Panc1 (cell line): ENCODE data around the gene SLC35F1. TPM values are rescaled to one million over a fixed set of nuclear protein-coding genes. Genes with fewer than 3 reads are reported as not detected.
"Not testable (repeated sequence)": the region's sequence is repeated elsewhere in the genome, so short reads cannot be mapped to it uniquely, and the experiment has no call there.

ENCODE experiments used
- ATAC-seq: fragments of 200-7000 bp; cut with Tn5 transposase; 2 replicates; pipeline ENCODE4 v1.9.1; 2020; ENCODE audit warnings: mild to moderate bottlenecking, moderate library complexity
- Bru-seq: library from RNA; stranded (reverse); fragments of 400-500 nt; gene quantifications from one replicate; lab custom pipeline; 2021; lab: Mats Ljungman, UMichigan
- BruChase-seq, 2 experiments: library from RNA; stranded (reverse); fragments of 400-500 nt; gene quantifications; one replicate each; lab custom pipeline; 2021; lab: Mats Ljungman, UMichigan
- BruUV-seq: library from RNA; stranded (reverse); fragments of 400-500 nt; replicated peaks from 2 replicates; lab custom pipeline; 2021; lab: Mats Ljungman, UMichigan
- CTCF ChIA-PET: fragments of 300-600 bp; sonication (Branson Sonifier 250); formaldehyde crosslinking; loops from one replicate; lab custom pipeline; 2022; ENCODE audit warnings: antibody characterized with exemption; lab: Charles Lee
- POLR2A ChIA-PET: fragments of 300-600 bp; sonication (Branson Sonifier 250); formaldehyde crosslinking; loops from one replicate; lab custom pipeline; 2022; ENCODE audit warnings: antibody characterized with exemption; lab: Charles Lee
- DNase-seq: peaks from one replicate; pipeline ENCODE4 v3.0.0-alpha.2; 2010; ENCODE audit warnings: low read depth, low spot score
- H3K27ac ChIP-seq: 2 replicates; pipeline ENCODE4 v1.5.1; 2011; ENCODE audit warnings: mild to moderate bottlenecking, low read length, inconsistent platforms
- H3K27me3 ChIP-seq: fragments of 200-500 bp; sonication (Bioruptor generic); 2 replicates; pipeline ENCODE4 v1.6.0; 2014; ENCODE audit warnings: low read length, inconsistent platforms; ENCODE audit not compliant: control insufficient read depth, insufficient read depth
- H3K36me3 ChIP-seq: fragments of 200-500 bp; sonication (Bioruptor generic); 2 replicates; pipeline ENCODE4 v1.5.1; 2014; ENCODE audit warnings: inconsistent platforms, mild to moderate bottlenecking, low read length, moderate library complexity; ENCODE audit not compliant: control insufficient read depth, insufficient read depth
- H3K4me1 ChIP-seq: 2 replicates; pipeline ENCODE4 v1.5.1; 2011; ENCODE audit warnings: inconsistent platforms, mild to moderate bottlenecking, low read length, moderate library complexity; ENCODE audit not compliant: control insufficient read depth, insufficient read depth
- H3K4me3 ChIP-seq, 2 experiments: 2 replicates each; pipeline ENCODE4 v1.5.1; 2011 to 2012; ENCODE audit warnings: low read depth in 2 of 2, low read length in 2 of 2, mild to moderate bottlenecking in 2 of 2, inconsistent platforms in 1 of 2, moderate library complexity in 1 of 2
- H3K9me3 ChIP-seq: fragments of 200-500 bp; sonication (Bioruptor generic); 2 replicates; pipeline ENCODE4 v1.5.1; 2014; ENCODE audit warnings: low read depth, mild to moderate bottlenecking, inconsistent platforms, low read length, moderate library complexity; ENCODE audit not compliant: control insufficient read depth, insufficient read depth
- POLR2AphosphoS5 ChIP-seq: IDR thresholded peaks from 2 replicates; pipeline ENCODE4 v1.6.1; 2012; ENCODE audit warnings: mild to moderate bottlenecking, low read depth, low read length, moderate library complexity
- REST ChIP-seq, 2 experiments: IDR thresholded peaks; 2 replicates each; pipeline ENCODE4 v1.6.1; 2011 to 2012; ENCODE audit warnings: low read depth in 2 of 2, control low read depth in 1 of 2, low read length in 1 of 2, mild to moderate bottlenecking in 1 of 2, moderate library complexity in 1 of 2; ENCODE audit not compliant: insufficient read depth in 1 of 2
- SIN3A ChIP-seq: IDR thresholded peaks from 2 replicates; pipeline ENCODE4 v1.6.1; 2012; ENCODE audit warnings: low read depth, mild to moderate bottlenecking, low read length, moderate library complexity, borderline replicate concordance; ENCODE audit not compliant: insufficient read depth
- TCF7L2 ChIP-seq: IDR thresholded peaks from 2 replicates; pipeline ENCODE4 v1.6.1; 2011; ENCODE audit warnings: mild to moderate bottlenecking, low read depth, low read length, inconsistent platforms
- in situ Hi-C: cut with HindIII; loops from 2 replicates; pipeline ENCODE4 v1.10.0; 2016; ENCODE audit warnings: low sequenced_read_pairs, low pct_unique_long_range_greater_than_20kb
- intact Hi-C: fragments of 100-400 bp; cut with micrococcal nuclease; formaldehyde crosslinking; loops from one replicate; pipeline ENCODE4 v1.10.0; 2022; ENCODE audit not compliant: unreplicated experiment
- long read RNA-seq: library from polyadenylated mRNA; unstranded; transcript quantifications from one replicate; pipeline ENCODE4 v2.0.0, GENCODE V29; 2021; ENCODE audit not compliant: unreplicated experiment
- polyA plus RNA-seq: library from polyadenylated mRNA; unstranded; fragments of >200 nt; gene quantifications from one replicate; pipeline ENCODE4 v1.2.1, GENCODE V29; 2012; ENCODE audit warnings: missing spikeins; ENCODE audit not compliant: insufficient read length
- total RNA-seq: library from RNA; stranded (reverse); gene quantifications from one replicate; pipeline ENCODE4 v1.2.1, GENCODE V29; 2021; ENCODE audit not compliant: unreplicated experiment
- TF ChIP-seq, protein P1 (sequence below): fragments of 450-650 bp; IDR thresholded peaks from 2 replicates; pipeline ENCODE4 v1.5.1; 2017; ENCODE audit warnings: mild to moderate bottlenecking

The SLC35F1 gene
- total RNA-seq: not detected
- polyA plus RNA-seq: not detected
- Bru-seq, nascent RNA: percentile 8 among the genes with signal in this experiment
- BruChase-seq, experiment 1, labeled RNA remaining after a 2-hour chase: percentile 12 among the genes with signal in this experiment
- percentile 9 among the genes with signal in this experiment for BruChase-seq, experiment 2, labeled RNA remaining after a 6-hour chase
- long read RNA-seq: 0 reads

DNA sequence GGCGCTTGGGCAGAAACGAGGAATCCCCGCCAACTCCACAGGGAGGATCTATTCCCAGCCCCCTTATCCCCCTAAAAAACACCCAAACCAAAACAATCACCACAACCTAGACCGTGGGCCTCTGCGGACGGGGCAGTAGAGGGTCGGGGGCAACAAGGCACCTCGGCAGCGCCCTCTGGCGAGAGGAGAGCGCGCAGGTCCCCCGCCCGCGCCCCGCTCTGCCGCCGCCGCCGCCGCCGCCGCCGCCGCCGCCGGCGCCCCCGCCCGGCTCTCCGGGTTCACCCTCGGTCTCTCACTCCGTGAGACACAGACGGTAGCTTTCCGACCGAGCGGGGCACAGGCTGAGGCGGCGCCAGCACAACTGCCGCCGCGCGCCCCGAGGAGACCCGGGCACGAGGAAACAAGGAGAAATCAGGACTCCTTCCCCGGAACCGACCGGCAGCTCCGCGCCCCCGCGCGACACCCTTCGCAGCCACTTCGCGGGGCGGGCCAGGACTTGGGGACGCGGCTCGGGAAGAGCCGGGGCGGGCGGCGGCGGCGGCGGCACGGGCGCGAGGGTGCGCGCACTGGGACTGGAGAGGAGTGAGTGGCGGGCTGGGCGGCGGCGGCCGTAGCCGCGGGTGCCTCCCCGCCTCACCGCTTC, at the start of gene SLC35F1:
SLC35F1 (plus strand) TSS at position 307 of the 643 bp plus-strand sequence.
- Histone ChIP-seq H3K27ac (no peak within 1 kb of the TSS), H3K9me3 (no peaks in the 10 kb centered on the region), H3K27me3 (peaks cover 17% of the 10 kb centered on the region), H3K4me3 (peak within 1 kb of the TSS; percentile 26 to 34; a peak in 3 of 4 replicates), H3K36me3 (no peaks in the 10 kb centered on the region), H3K4me1 (no peaks in the 10 kb centered on the region)
- TF ChIP-seq TCF7L2 (no peak), REST (IDR thresholded peaks at IDR 0.05; ENCODE audit: insufficient read depth in 1 of 2, low read depth in 2 of 2, low read length in 1 of 2) (no peak), SIN3A (no peak), POLR2AphosphoS5 (no peak)
- TF ChIP-seq, protein P1, sequence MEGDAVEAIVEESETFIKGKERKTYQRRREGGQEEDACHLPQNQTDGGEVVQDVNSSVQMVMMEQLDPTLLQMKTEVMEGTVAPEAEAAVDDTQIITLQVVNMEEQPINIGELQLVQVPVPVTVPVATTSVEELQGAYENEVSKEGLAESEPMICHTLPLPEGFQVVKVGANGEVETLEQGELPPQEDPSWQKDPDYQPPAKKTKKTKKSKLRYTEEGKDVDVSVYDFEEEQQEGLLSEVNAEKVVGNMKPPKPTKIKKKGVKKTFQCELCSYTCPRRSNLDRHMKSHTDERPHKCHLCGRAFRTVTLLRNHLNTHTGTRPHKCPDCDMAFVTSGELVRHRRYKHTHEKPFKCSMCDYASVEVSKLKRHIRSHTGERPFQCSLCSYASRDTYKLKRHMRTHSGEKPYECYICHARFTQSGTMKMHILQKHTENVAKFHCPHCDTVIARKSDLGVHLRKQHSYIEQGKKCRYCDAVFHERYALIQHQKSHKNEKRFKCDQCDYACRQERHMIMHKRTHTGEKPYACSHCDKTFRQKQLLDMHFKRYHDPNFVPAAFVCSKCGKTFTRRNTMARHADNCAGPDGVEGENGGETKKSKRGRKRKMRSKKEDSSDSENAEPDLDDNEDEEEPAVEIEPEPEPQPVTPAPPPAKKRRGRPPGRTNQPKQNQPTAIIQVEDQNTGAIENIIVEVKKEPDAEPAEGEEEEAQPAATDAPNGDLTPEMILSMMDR: peak; percentile 72
- ATAC-seq (peak; percentile 78), DNase-seq (no peak)
- CTCF ChIA-PET: no interaction called here
- BruUV-seq: no TSS peak
- in situ Hi-C loops (no loop called here), intact Hi-C loops (no loop called here)
- POLR2A ChIA-PET: no interaction called here

GRCh38 chr6:117858601-117859000, 48.5 kb upstream of the SLC35F1 start:
- ATAC-seq, H3K9me3 ChIP-seq, CTCF ChIA-PET, H3K36me3 ChIP-seq, H3K4me3 ChIP-seq, DNase-seq, H3K4me1 ChIP-seq, H3K27me3 ChIP-seq, H3K27ac ChIP-seq, in situ Hi-C loops, BruUV-seq, intact Hi-C loops: not testable (repeated sequence)
- POLR2A ChIA-PET: interaction anchor here (0.6 kb wide), 1 partner anchor 69 kb away, joined by 3 read pairs; no protein-coding TSS in a partner anchor

- TF ChIP-seq POLR2AphosphoS5: no peak
- DNase-seq: no peak
- intact Hi-C loops: no loop called here
- no peaks in the 10 kb centered on the region for H3K4me1 ChIP-seq
- ATAC-seq: no peak
- BruUV-seq: no TSS peak
- ChIA-PET CTCF (no interaction called here), POLR2A (no interaction called here)
- no peaks in the 10 kb centered on the region for H3K27me3 ChIP-seq
- no peak overlapping the region for H3K27ac ChIP-seq
- H3K4me3 ChIP-seq: no peak overlapping the region
- H3K36me3 ChIP-seq: no peaks in the 10 kb centered on the region
- in situ Hi-C loops: no loop called here
- no peaks in the 10 kb centered on the region for H3K9me3 ChIP-seq
Observed at GRCh38 chr6:117861545-117861944, 45.5 kb upstream of the SLC35F1 start.
